ENCODE data around the gene CREM.

The CREM gene

GRCh38 chr10:35219891-35220890 lies 93.5 kb downstream of the CREM start:
- no peak for DNase-seq (ENCODE audit: low spot score)

- no peak for DNase-seq (ENCODE audit: low spot score)
Observed at GRCh38 chr10:35223016-35223415, 96.4 kb downstream of the CREM start.

- no peak for DNase-seq (ENCODE audit: low spot score)
Observed at GRCh38 chr10:35224045-35224740, 97.5 kb downstream of the CREM start.

- peak; percentile 57 for DNase-seq (ENCODE audit: low spot score)
Observed at GRCh38 chr10:35225204-35225603, 98.6 kb downstream of the CREM start.

GRCh38 chr10:35226507-35226906 lies 99.9 kb downstream of the CREM start:
- no peak for DNase-seq (ENCODE audit: low spot score)

GRCh38 chr10:35228058-35228457 lies 101.4 kb downstream of the CREM start:
- DNase-seq (ENCODE audit: low spot score): no peak

- no peak for DNase-seq (ENCODE audit: low spot score)
Observed at GRCh38 chr10:35231646-35232045, 105.0 kb downstream of the CREM start.

- DNase-seq (ENCODE audit: low spot score): no peak
Observed at GRCh38 chr10:35232527-35232926, 105.9 kb downstream of the CREM start.

GRCh38 chr10:35234073-35234472 lies 107.4 kb downstream of the CREM start:
- DNase-seq (ENCODE audit: low spot score): no peak

GRCh38 chr10:35236739-35237138 lies 110.1 kb downstream of the CREM start:
- no peak for DNase-seq (ENCODE audit: low spot score)

- no peak for DNase-seq (ENCODE audit: low spot score)
Observed at GRCh38 chr10:35237766-35238512, 111.3 kb downstream of the CREM start.

GRCh38 chr10:35244549-35244948 lies 117.9 kb downstream of the CREM start:
- no peak for DNase-seq (ENCODE audit: low spot score)

- no peak for DNase-seq (ENCODE audit: low spot score)
Observed at GRCh38 chr10:35246770-35247343, 120.2 kb downstream of the CREM start.

GRCh38 chr10:35251373-35252100 lies 124.9 kb downstream of the CREM start:
- no peak for DNase-seq (ENCODE audit: low spot score)

GRCh38 chr10:35257057-35257983 lies 130.7 kb downstream of the CREM start:
- DNase-seq (ENCODE audit: low spot score): no peak

- peak; percentile 40 for DNase-seq (ENCODE audit: low spot score)
Observed at GRCh38 chr10:35259769-35260397, 133.2 kb downstream of the CREM start.

- no peak for DNase-seq (ENCODE audit: low spot score)
Observed at GRCh38 chr10:35262436-35262835, 135.8 kb downstream of the CREM start.

Data from activated CD4-positive, alpha-beta T cell treated with anti-CD3 and anti-CD28 coated beads, Interleukin-2, Interleukin-4, amounts not matched to agents 100 ng/mL and 50 ng/mL, durations not matched to agents 16 hours and 8 hours (primary cell).